Panc1 (cell line): ENCODE data around the gene EVI5. TPM values are rescaled to one million over a fixed set of nuclear protein-coding genes. Genes with fewer than 3 reads are reported as not detected.

Experiments used
- ATAC-seq: fragments of 200-7000 bp; cut with Tn5 transposase; 2 replicates; pipeline ENCODE4 v1.9.1; 2020; ENCODE audit warnings: mild to moderate bottlenecking, moderate library complexity
- BruUV-seq: library from RNA; stranded (reverse); fragments of 400-500 nt; replicated peaks from 2 replicates; lab custom pipeline; 2021; lab: Mats Ljungman, UMichigan
- CTCF ChIA-PET: fragments of 300-600 bp; sonication (Branson Sonifier 250); formaldehyde crosslinking; loops from one replicate; lab custom pipeline; 2022; ENCODE audit warnings: antibody characterized with exemption; lab: Charles Lee
- POLR2A ChIA-PET: fragments of 300-600 bp; sonication (Branson Sonifier 250); formaldehyde crosslinking; loops from one replicate; lab custom pipeline; 2022; ENCODE audit warnings: antibody characterized with exemption; lab: Charles Lee
- DNase-seq: peaks from one replicate; pipeline ENCODE4 v3.0.0-alpha.2; 2010; ENCODE audit warnings: low read depth, low spot score
- H3K27ac ChIP-seq: 2 replicates; pipeline ENCODE4 v1.5.1; 2011; ENCODE audit warnings: mild to moderate bottlenecking, low read length, inconsistent platforms
- H3K27me3 ChIP-seq: fragments of 200-500 bp; sonication (Bioruptor generic); 2 replicates; pipeline ENCODE4 v1.6.0; 2014; ENCODE audit warnings: low read length, inconsistent platforms; ENCODE audit not compliant: control insufficient read depth, insufficient read depth
- H3K36me3 ChIP-seq: fragments of 200-500 bp; sonication (Bioruptor generic); 2 replicates; pipeline ENCODE4 v1.5.1; 2014; ENCODE audit warnings: inconsistent platforms, mild to moderate bottlenecking, low read length, moderate library complexity; ENCODE audit not compliant: control insufficient read depth, insufficient read depth
- H3K4me1 ChIP-seq: 2 replicates; pipeline ENCODE4 v1.5.1; 2011; ENCODE audit warnings: inconsistent platforms, mild to moderate bottlenecking, low read length, moderate library complexity; ENCODE audit not compliant: control insufficient read depth, insufficient read depth
- H3K4me3 ChIP-seq, 2 experiments: 2 replicates each; pipeline ENCODE4 v1.5.1; 2011 to 2012; ENCODE audit warnings: low read depth in 2 of 2, low read length in 2 of 2, mild to moderate bottlenecking in 2 of 2, inconsistent platforms in 1 of 2, moderate library complexity in 1 of 2
- H3K9me3 ChIP-seq: fragments of 200-500 bp; sonication (Bioruptor generic); 2 replicates; pipeline ENCODE4 v1.5.1; 2014; ENCODE audit warnings: low read depth, mild to moderate bottlenecking, inconsistent platforms, low read length, moderate library complexity; ENCODE audit not compliant: control insufficient read depth, insufficient read depth
- CTCF ChIP-seq: fragments of 450-650 bp; IDR thresholded peaks from 2 replicates; pipeline ENCODE4 v1.5.1; 2017; ENCODE audit warnings: mild to moderate bottlenecking
- POLR2AphosphoS5 ChIP-seq: IDR thresholded peaks from 2 replicates; pipeline ENCODE4 v1.6.1; 2012; ENCODE audit warnings: mild to moderate bottlenecking, low read depth, low read length, moderate library complexity
- REST ChIP-seq, 2 experiments: IDR thresholded peaks; 2 replicates each; pipeline ENCODE4 v1.6.1; 2011 to 2012; ENCODE audit warnings: low read depth in 2 of 2, control low read depth in 1 of 2, low read length in 1 of 2, mild to moderate bottlenecking in 1 of 2, moderate library complexity in 1 of 2; ENCODE audit not compliant: insufficient read depth in 1 of 2
- SIN3A ChIP-seq: IDR thresholded peaks from 2 replicates; pipeline ENCODE4 v1.6.1; 2012; ENCODE audit warnings: low read depth, mild to moderate bottlenecking, low read length, moderate library complexity, borderline replicate concordance; ENCODE audit not compliant: insufficient read depth
- TCF7L2 ChIP-seq: IDR thresholded peaks from 2 replicates; pipeline ENCODE4 v1.6.1; 2011; ENCODE audit warnings: mild to moderate bottlenecking, low read depth, low read length, inconsistent platforms
- in situ Hi-C: cut with HindIII; loops from 2 replicates; pipeline ENCODE4 v1.10.0; 2016; ENCODE audit warnings: low sequenced_read_pairs, low pct_unique_long_range_greater_than_20kb
- intact Hi-C: fragments of 100-400 bp; cut with micrococcal nuclease; formaldehyde crosslinking; loops from one replicate; pipeline ENCODE4 v1.10.0; 2022; ENCODE audit not compliant: unreplicated experiment
- total RNA-seq: library from RNA; stranded (reverse); gene quantifications from one replicate; pipeline ENCODE4 v1.2.1, GENCODE V29; 2021; ENCODE audit not compliant: unreplicated experiment

EVI5 gene
- total RNA-seq, 1 experiment from 2014 or later: 21.2 TPM

- DNase-seq (no peak), ATAC-seq (no peak)
- CTCF ChIA-PET: no interaction called here
- Histone ChIP-seq H3K27me3 (no peaks in the 10 kb centered on the region), H3K27ac (no peak overlapping the region), H3K9me3 (no peaks in the 10 kb centered on the region), H3K36me3 (no peaks in the 10 kb centered on the region), H3K4me1 (no peaks in the 10 kb centered on the region), H3K4me3 (no peak overlapping the region)
- intact Hi-C loops (no loop called here), in situ Hi-C loops (no loop called here)
- POLR2A ChIA-PET: no interaction called here
- no TSS peak for BruUV-seq
- TF ChIP-seq REST (IDR thresholded peaks at IDR 0.05; ENCODE audit: insufficient read depth in 1 of 2, low read depth in 2 of 2, low read length in 1 of 2) (no peak), POLR2AphosphoS5 (no peak), SIN3A (no peak), TCF7L2 (no peak), CTCF (no peak)
Observed at GRCh38 chr1:92805216-92805615, 20.3 kb upstream of the EVI5 start.

GRCh38 chr1:92804721-92805201 is 19.9 kb upstream of the EVI5 start:
- no peaks in the 10 kb centered on the region for H3K27me3 ChIP-seq
- TF ChIP-seq TCF7L2 (no peak), REST (IDR thresholded peaks at IDR 0.05; ENCODE audit: insufficient read depth in 1 of 2, low read depth in 2 of 2, low read length in 1 of 2) (no peak), SIN3A (no peak), CTCF (no peak), POLR2AphosphoS5 (no peak)
- H3K27ac ChIP-seq: no peak overlapping the region
- DNase-seq (no peak), ATAC-seq (no peak)
- H3K4me1 ChIP-seq: no peaks in the 10 kb centered on the region
- intact Hi-C loops (no loop called here), in situ Hi-C loops (no loop called here)
- H3K36me3 ChIP-seq: no peaks in the 10 kb centered on the region
- no peak overlapping the region for H3K4me3 ChIP-seq
- POLR2A ChIA-PET: no interaction called here
- CTCF ChIA-PET: no interaction called here
- no peaks in the 10 kb centered on the region for H3K9me3 ChIP-seq
- no TSS peak for BruUV-seq
